Naive thymus-derived CD4-positive, alpha-beta T cell (primary cell): ENCODE measurements around the gene PTPRN2. TPM values are rescaled to one million over a fixed set of nuclear protein-coding genes. Genes with fewer than 3 reads are reported as not detected.

Experiments
- ATAC-seq: fragments of 150-1000 bp; cut with Tn5 transposase; 2 replicates; pipeline ENCODE4 v1.10.0; 2021; ENCODE audit warnings: mild to moderate bottlenecking, moderate library complexity
- CTCF ChIA-PET: fragments of 350-600 bp; sonication (Branson Sonifier 250); formaldehyde crosslinking; loops from one replicate; lab custom pipeline; 2021; ENCODE audit warnings: antibody characterized with exemption; lab: Charles Lee
- POLR2A ChIA-PET: fragments of 350-600 bp; sonication (Branson Sonifier 250); formaldehyde crosslinking; loops from one replicate; lab custom pipeline; 2021; ENCODE audit warnings: antibody characterized with exemption, inconsistent platforms; lab: Charles Lee
- DNase-seq, 9 donors: peaks; one replicate each; pipeline versions ENCODE4 v3.0.0 to v3.0.0-alpha.2; 2020 to 2022; ENCODE audit warnings: mixed read lengths in 1 of 9
- H3K27ac ChIP-seq: one replicate; pipeline ENCODE4 v1.7.0; 2013; ENCODE audit warnings: mild to moderate bottlenecking, low read depth, low read length, moderate library complexity
- H3K27me3 ChIP-seq, 2 donors: one replicate each; pipeline ENCODE4 v1.7.0; 2013; ENCODE audit warnings: low read length in 2 of 2, mild to moderate bottlenecking in 2 of 2, moderate library complexity in 2 of 2; ENCODE audit not compliant: control insufficient read depth in 2 of 2, insufficient read depth in 2 of 2
- H3K36me3 ChIP-seq, 3 experiments: 1 replicate in 2 of 3; 2 replicates in 1 of 3; pipeline ENCODE4 v1.7.0; 2013; ENCODE audit warnings: low read length in 3 of 3, mild to moderate bottlenecking in 3 of 3, moderate library complexity in 1 of 3; ENCODE audit not compliant: insufficient read depth in 3 of 3, control insufficient read depth in 2 of 3
- H3K4me1 ChIP-seq, 2 donors: one replicate each; pipeline ENCODE4 v1.7.0; 2013; ENCODE audit warnings: low read length in 2 of 2, mild to moderate bottlenecking in 2 of 2, moderate library complexity in 1 of 2; ENCODE audit not compliant: control insufficient read depth in 2 of 2, insufficient read depth in 2 of 2
- H3K4me3 ChIP-seq: 2 replicates; pipeline ENCODE4 v1.7.0; 2013; ENCODE audit warnings: mild to moderate bottlenecking, low read length
- H3K9me3 ChIP-seq, 3 experiments: 1 replicate in 2 of 3; 2 replicates in 1 of 3; pipeline ENCODE4 v1.7.0; 2013; ENCODE audit warnings: low read length in 3 of 3; ENCODE audit not compliant: control insufficient read depth in 2 of 3
- H3K27ac Mint-ChIP-seq, 9 donors: one replicate each; pipeline ENCODE4 v1.8.0; 2020 to 2022; ENCODE audit warnings: mixed read lengths in 9 of 9, mild to moderate bottlenecking in 8 of 9, moderate library complexity in 5 of 9, inconsistent platforms in 2 of 9
- H3K27me3 Mint-ChIP-seq, 5 donors: one replicate each; pipeline ENCODE4 v1.8.0; 2021 to 2022; ENCODE audit warnings: mixed read lengths in 5 of 5, mild to moderate bottlenecking in 1 of 5
- H3K36me3 Mint-ChIP-seq, 5 donors: one replicate each; pipeline ENCODE4 v1.8.0; 2020 to 2022; ENCODE audit warnings: mixed read lengths in 5 of 5, mild to moderate bottlenecking in 3 of 5, inconsistent platforms in 1 of 5
- H3K4me1 Mint-ChIP-seq, 7 donors: one replicate each; pipeline ENCODE4 v1.8.0; 2020 to 2022; ENCODE audit warnings: mixed read lengths in 7 of 7, mild to moderate bottlenecking in 3 of 7, inconsistent platforms in 1 of 7
- H3K4me3 Mint-ChIP-seq, 10 donors: one replicate each; pipeline ENCODE4 v1.8.0; 2020 to 2022; ENCODE audit warnings: mild to moderate bottlenecking in 10 of 10, mixed read lengths in 10 of 10, moderate library complexity in 6 of 10, inconsistent platforms in 2 of 10
- H3K9me3 Mint-ChIP-seq, 11 donors: one replicate each; pipeline ENCODE4 v1.8.0; 2020 to 2022; ENCODE audit warnings: mixed read lengths in 11 of 11, mild to moderate bottlenecking in 4 of 11, inconsistent platforms in 1 of 11, moderate library complexity in 1 of 11
- intact Hi-C, 2 donors: fragments of 100-400 bp; cut with micrococcal nuclease; formaldehyde crosslinking; loops; one replicate each; pipeline ENCODE4 v1.15.1; 2023
- polyA plus RNA-seq, 2 donors: library from polyadenylated mRNA; unstranded; fragments of 300-500 nt; fragmentation: Illumina TruSeq; gene quantifications; one replicate each; pipeline ENCODE4 v1.2.3, GENCODE V29; 2021
- total RNA-seq, 6 experiments: library from RNA in 5 of 6; stranded (reverse) in 5 of 6; gene quantifications; 1 replicate in 5 of 6; 2 replicates in 1 of 6; pipeline ENCODE4 v1.2.3 and lab custom pipeline; 2021 to 2026

The PTPRN2 gene
- total and polyA plus RNA-seq, 7 experiments from 2014 or later: 0.58 to 2.3 (median 1.4) TPM

GRCh38 chr7:158107806-158108205 is 479.8 kb downstream of the PTPRN2 start:
- Histone ChIP-seq H3K4me3 (no peak overlapping the region), H3K4me1 (no peaks in the 10 kb centered on the region), H3K9me3 (no peaks in the 10 kb centered on the region), H3K27ac (no peak overlapping the region), H3K27me3 (no peaks in the 10 kb centered on the region), H3K36me3 (no peaks in the 10 kb centered on the region)
- H3K36me3 Mint-ChIP-seq: peaks cover 0 to 5% (median 0%) of the 10 kb centered on the region in 5 donors
- peaks cover 0 to 1% (median 0%) of the 10 kb centered on the region in 7 donors for H3K4me1 Mint-ChIP-seq
- no peak for DNase-seq
- H3K4me3 Mint-ChIP-seq: no peak overlapping the region
- no peak for ATAC-seq
- peaks cover 0 to 20% (median 6%) of the 10 kb centered on the region in 11 donors for H3K9me3 Mint-ChIP-seq
- intact Hi-C loops: no loop called here
- peaks cover 0 to 21% (median 6%) of the 10 kb centered on the region in 5 donors for H3K27me3 Mint-ChIP-seq
- CTCF ChIA-PET: no interaction called here
- H3K27ac Mint-ChIP-seq: no peak overlapping the region
- POLR2A ChIA-PET: no interaction called here

- Histone ChIP-seq H3K36me3 (no peaks in the 10 kb centered on the region), H3K4me1 (no peaks in the 10 kb centered on the region), H3K9me3 (no peaks in the 10 kb centered on the region), H3K27ac (no peak overlapping the region), H3K4me3 (no peak overlapping the region), H3K27me3 (no peaks in the 10 kb centered on the region)
- peaks cover 0 to 1% (median 0%) of the 10 kb centered on the region in 7 donors for H3K4me1 Mint-ChIP-seq
- ATAC-seq: no peak
- DNase-seq: no peak
- intact Hi-C loops: no loop called here
- ChIA-PET CTCF (no interaction called here), POLR2A (no interaction called here)
- H3K36me3 Mint-ChIP-seq: peaks cover 0 to 4% (median 0%) of the 10 kb centered on the region in 5 donors
- peaks cover 0 to 14% (median 1%) of the 10 kb centered on the region in 11 donors for H3K9me3 Mint-ChIP-seq
- peaks cover 0 to 32% (median 15%) of the 10 kb centered on the region in 5 donors for H3K27me3 Mint-ChIP-seq
- no peak overlapping the region for H3K4me3 Mint-ChIP-seq
- no peak overlapping the region for H3K27ac Mint-ChIP-seq
These were observed 481.4 kb downstream of the PTPRN2 start for GRCh38 chr7:158106272-158106671.

- ChIA-PET CTCF (no interaction called here), POLR2A (no interaction called here)
- Mint-ChIP-seq H3K4me1 (peaks cover 0 to 1% (median 0%) of the 10 kb centered on the region in 7 donors), H3K27me3 (peaks cover 0 to 36% (median 21%) of the 10 kb centered on the region in 5 donors), H3K36me3 (no peaks in the 10 kb centered on the region), H3K27ac (no peak overlapping the region), H3K9me3 (peaks cover 0 to 12% (median 2%) of the 10 kb centered on the region in 11 donors), H3K4me3 (no peak overlapping the region)
- Histone ChIP-seq H3K4me1 (no peaks in the 10 kb centered on the region), H3K4me3 (no peak overlapping the region), H3K36me3 (no peaks in the 10 kb centered on the region), H3K27ac (no peak overlapping the region), H3K9me3 (no peaks in the 10 kb centered on the region), H3K27me3 (no peaks in the 10 kb centered on the region)
- intact Hi-C loops: no loop called here
- ATAC-seq: no peak
- DNase-seq: no peak
These were observed 484.2 kb downstream of the PTPRN2 start for GRCh38 chr7:158103378-158103777.

- Histone ChIP-seq H3K4me1 (no peaks in the 10 kb centered on the region), H3K27ac (no peak overlapping the region), H3K4me3 (no peak overlapping the region), H3K9me3 (no peaks in the 10 kb centered on the region), H3K36me3 (no peaks in the 10 kb centered on the region), H3K27me3 (no peaks in the 10 kb centered on the region)
- Mint-ChIP-seq H3K4me3 (no peak overlapping the region), H3K36me3 (no peaks in the 10 kb centered on the region), H3K27ac (no peak overlapping the region), H3K27me3 (peaks cover 0 to 32% (median 19%) of the 10 kb centered on the region in 5 donors), H3K4me1 (peaks cover 0 to 1% (median 0%) of the 10 kb centered on the region in 7 donors), H3K9me3 (peaks cover 0 to 12% (median 0%) of the 10 kb centered on the region in 11 donors)
- no peak for DNase-seq
- intact Hi-C loops: no loop called here
- CTCF ChIA-PET: no interaction called here
- ATAC-seq: no peak
- POLR2A ChIA-PET: no interaction called here
These were observed 484.7 kb downstream of the PTPRN2 start for GRCh38 chr7:158102897-158103296.

GRCh38 chr7:158101821-158102450 is 485.7 kb downstream of the PTPRN2 start:
- CTCF ChIA-PET: no interaction called here
- no peak for ATAC-seq
- no peak for DNase-seq
- H3K36me3 ChIP-seq: no peaks in the 10 kb centered on the region
- no peaks in the 10 kb centered on the region for H3K4me1 ChIP-seq
- no peak overlapping the region for H3K4me3 ChIP-seq
- H3K27ac Mint-ChIP-seq: no peak overlapping the region
- no peaks in the 10 kb centered on the region for H3K27me3 ChIP-seq
- no peaks in the 10 kb centered on the region for H3K9me3 ChIP-seq
- peaks cover 0 to 26% (median 18%) of the 10 kb centered on the region in 5 donors for H3K27me3 Mint-ChIP-seq
- POLR2A ChIA-PET: no interaction called here
- intact Hi-C loops: no loop called here
- H3K36me3 Mint-ChIP-seq: no peaks in the 10 kb centered on the region
- no peaks in the 10 kb centered on the region for H3K4me1 Mint-ChIP-seq
- no peak overlapping the region for H3K4me3 Mint-ChIP-seq
- no peak overlapping the region for H3K27ac ChIP-seq
- peaks cover 0 to 12% (median 0%) of the 10 kb centered on the region in 11 donors for H3K9me3 Mint-ChIP-seq

GRCh38 chr7:158098125-158099030 is 489.2 kb downstream of the PTPRN2 start:
- ATAC-seq (no peak), DNase-seq (no peak)
- ChIA-PET POLR2A (no interaction called here), CTCF (no interaction called here)
- H3K27ac ChIP-seq: no peak overlapping the region
- H3K36me3 Mint-ChIP-seq: no peaks in the 10 kb centered on the region
- H3K4me1 ChIP-seq: no peaks in the 10 kb centered on the region
- H3K4me3 ChIP-seq: no peak overlapping the region
- intact Hi-C loops: no loop called here
- H3K27ac Mint-ChIP-seq: no peak overlapping the region
- H3K27me3 ChIP-seq: no peaks in the 10 kb centered on the region
- peaks cover 0 to 12% (median 0%) of the 10 kb centered on the region in 11 donors for H3K9me3 Mint-ChIP-seq
- H3K4me1 Mint-ChIP-seq: no peaks in the 10 kb centered on the region
- peaks cover 0 to 37% (median 23%) of the 10 kb centered on the region in 5 donors for H3K27me3 Mint-ChIP-seq
- no peaks in the 10 kb centered on the region for H3K9me3 ChIP-seq
- no peak overlapping the region for H3K4me3 Mint-ChIP-seq
- H3K36me3 ChIP-seq: no peaks in the 10 kb centered on the region
